Fibroblast of villous mesenchyme (primary cell): ENCODE data around the gene ERC1. TPM values are rescaled to one million over a fixed set of nuclear protein-coding genes. Genes with fewer than 3 reads are reported as not detected.
A peak's percentile ranks its signal among the peaks of the same experiment; 100 is the strongest.

Experiments
- DNase-seq: peaks from one replicate; pipeline ENCODE4 v3.0.0-alpha.2; 2010; ENCODE audit warnings: low read depth
- H3K4me3 ChIP-seq: 2 replicates; pipeline ENCODE4 v1.5.1; 2011; ENCODE audit warnings: low read depth, mild to moderate bottlenecking, low read length
- total RNA-seq: library from RNA; depleted of rRNA; stranded (reverse); fragments of >200 nt; gene quantifications from 2 replicates; pipeline ENCODE4 v1.2.3, GENCODE V29; 2012
- TF ChIP-seq, protein P1 (sequence below): IDR thresholded peaks from 2 replicates; pipeline ENCODE4 v1.5.1; 2012; ENCODE audit warnings: low read depth, mild to moderate bottlenecking, low read length; ENCODE audit not compliant: insufficient read depth

Gene ERC1
- total RNA-seq, 1 donor = 49.7 TPM

DNA sequence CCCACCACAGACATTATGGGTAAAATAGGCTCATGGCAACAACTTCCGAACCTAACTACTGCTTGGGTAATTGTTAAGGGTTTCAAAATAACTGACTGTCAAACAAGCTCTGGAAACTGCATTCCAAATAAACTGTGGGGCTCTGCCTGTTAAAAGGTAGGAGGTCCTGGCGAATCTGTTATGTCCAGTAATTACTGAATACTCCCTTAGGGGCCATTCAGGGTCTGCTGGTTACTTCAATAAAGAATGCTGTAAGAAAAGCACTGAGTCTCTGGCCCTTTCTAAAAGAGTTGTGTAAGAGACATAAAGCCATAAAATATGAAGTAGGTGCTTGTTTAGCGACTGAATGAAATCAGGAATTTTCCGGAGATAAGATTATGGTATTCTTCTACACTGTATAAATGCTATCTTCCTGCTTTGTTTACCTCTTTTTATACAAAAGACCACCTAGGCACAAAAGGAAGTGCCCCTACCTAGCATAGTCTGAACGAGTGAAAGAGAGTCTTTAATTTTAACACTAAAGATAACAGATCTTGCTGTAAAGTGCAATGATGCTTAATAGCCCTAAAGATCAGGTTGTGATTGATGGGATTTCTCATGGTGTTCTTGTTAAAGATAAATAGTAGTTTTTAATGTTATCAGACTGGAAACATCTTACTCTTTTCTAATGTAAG lies 475.6 kb downstream of the ERC1 start:
- no peak overlapping the region for H3K4me3 ChIP-seq
- TF ChIP-seq, protein P1, sequence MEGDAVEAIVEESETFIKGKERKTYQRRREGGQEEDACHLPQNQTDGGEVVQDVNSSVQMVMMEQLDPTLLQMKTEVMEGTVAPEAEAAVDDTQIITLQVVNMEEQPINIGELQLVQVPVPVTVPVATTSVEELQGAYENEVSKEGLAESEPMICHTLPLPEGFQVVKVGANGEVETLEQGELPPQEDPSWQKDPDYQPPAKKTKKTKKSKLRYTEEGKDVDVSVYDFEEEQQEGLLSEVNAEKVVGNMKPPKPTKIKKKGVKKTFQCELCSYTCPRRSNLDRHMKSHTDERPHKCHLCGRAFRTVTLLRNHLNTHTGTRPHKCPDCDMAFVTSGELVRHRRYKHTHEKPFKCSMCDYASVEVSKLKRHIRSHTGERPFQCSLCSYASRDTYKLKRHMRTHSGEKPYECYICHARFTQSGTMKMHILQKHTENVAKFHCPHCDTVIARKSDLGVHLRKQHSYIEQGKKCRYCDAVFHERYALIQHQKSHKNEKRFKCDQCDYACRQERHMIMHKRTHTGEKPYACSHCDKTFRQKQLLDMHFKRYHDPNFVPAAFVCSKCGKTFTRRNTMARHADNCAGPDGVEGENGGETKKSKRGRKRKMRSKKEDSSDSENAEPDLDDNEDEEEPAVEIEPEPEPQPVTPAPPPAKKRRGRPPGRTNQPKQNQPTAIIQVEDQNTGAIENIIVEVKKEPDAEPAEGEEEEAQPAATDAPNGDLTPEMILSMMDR = no peak

DNA sequence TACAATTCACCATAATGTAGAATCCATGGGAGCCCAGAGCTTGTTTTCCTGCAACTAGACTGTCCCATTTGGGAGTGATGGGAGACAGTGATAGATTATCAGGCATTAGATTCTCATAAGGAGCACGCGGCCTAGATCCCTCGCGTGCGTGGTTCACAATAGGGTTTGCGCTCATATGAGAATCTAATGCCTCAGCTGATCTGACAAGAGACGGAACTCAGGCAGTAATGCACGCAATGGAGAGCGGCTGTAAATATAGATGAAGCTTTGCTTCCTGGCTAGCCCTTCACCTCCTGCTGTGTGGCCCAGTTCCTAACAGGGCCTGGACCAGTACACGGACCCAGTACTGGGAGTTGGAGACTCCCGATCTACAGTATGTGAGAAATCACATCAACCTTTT lies 476.7 kb downstream of the ERC1 start:
- no peak overlapping the region for H3K4me3 ChIP-seq
- DNase-seq = no peak
- TF ChIP-seq, protein P1 = no peak

More for the DNA sequence above, 475.6 kb downstream of the ERC1 start:
- DNase-seq = no peak

GRCh38 chr12:1469070-1469469 lies 478.0 kb downstream of the ERC1 start:
- no peak for DNase-seq
- TF ChIP-seq, protein P1 = no peak
- no peak overlapping the region for H3K4me3 ChIP-seq

- no peak for DNase-seq
- TF ChIP-seq, protein P1 = no peak
- H3K4me3 ChIP-seq = no peak overlapping the region
Measured at GRCh38 chr12:1470051-1470450, 479.0 kb downstream of the ERC1 start.

- DNase-seq = no peak
- TF ChIP-seq, protein P1 = no peak
- no peak overlapping the region for H3K4me3 ChIP-seq
Measured at GRCh38 chr12:1471224-1471623, 480.2 kb downstream of the ERC1 start.

DNA sequence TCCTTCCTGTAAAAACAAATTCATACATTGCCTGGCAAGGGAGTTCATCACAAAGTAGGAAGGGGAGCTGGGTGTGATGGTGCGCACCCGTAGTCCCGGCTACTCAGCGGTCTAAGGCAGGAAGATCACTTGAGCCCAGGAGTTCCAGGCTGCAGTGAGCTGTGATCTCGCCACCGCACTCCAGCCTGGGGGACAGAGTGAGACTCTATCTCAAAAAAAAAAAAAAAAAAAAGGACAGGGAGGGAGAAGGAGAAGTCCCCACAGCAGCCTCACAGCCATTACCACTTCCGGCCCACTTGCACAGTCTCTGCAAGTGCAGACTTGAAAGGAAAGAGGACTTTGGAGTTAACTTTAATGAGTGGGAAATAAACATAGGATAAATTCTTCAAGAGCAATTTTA lies 482.4 kb downstream of the ERC1 start:
- TF ChIP-seq, protein P1 = no peak
- H3K4me3 ChIP-seq = no peak overlapping the region
- peak; percentile 19 for DNase-seq
